Measurements from ENCODE around the gene DOCK9.

- no peak for TF ChIP-seq POLR2A (IDR thresholded peaks at IDR 0.05)
- no peak for TF ChIP-seq CTCF (IDR thresholded peaks at IDR 0.05)
- TF ChIP-seq EP300 (IDR thresholded peaks at IDR 0.05), result no peak
Observed at GRCh38 chr13:98854448-98854847, 123.4 kb downstream of the DOCK9 start.

Measured in upper lobe of left lung (tissue), 4 donors.